Measurements from ENCODE around the gene ZNF644.

The ZNF644 gene

DNA sequence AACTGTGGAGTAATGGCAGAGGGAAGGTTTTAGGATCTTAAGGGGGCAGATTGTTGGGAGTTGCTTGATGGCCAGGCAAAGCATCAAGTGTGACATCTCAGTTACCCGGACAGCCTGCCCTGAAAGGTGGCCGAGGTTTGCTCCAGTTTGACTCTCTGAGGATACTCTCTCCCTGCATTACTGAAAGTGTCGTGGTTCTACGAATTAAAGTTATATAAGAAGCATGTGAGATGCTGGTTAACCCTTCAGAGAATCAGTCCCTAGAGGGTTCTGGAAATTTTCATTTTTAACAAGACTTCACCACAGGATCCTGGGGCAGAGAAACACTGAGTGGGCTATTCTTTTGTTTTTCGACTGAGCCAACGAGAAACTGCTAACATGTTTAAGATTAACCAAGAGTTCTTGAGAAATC, 689 bp upstream of the ZNF644 start:
- TF ChIP-seq, protein P1, sequence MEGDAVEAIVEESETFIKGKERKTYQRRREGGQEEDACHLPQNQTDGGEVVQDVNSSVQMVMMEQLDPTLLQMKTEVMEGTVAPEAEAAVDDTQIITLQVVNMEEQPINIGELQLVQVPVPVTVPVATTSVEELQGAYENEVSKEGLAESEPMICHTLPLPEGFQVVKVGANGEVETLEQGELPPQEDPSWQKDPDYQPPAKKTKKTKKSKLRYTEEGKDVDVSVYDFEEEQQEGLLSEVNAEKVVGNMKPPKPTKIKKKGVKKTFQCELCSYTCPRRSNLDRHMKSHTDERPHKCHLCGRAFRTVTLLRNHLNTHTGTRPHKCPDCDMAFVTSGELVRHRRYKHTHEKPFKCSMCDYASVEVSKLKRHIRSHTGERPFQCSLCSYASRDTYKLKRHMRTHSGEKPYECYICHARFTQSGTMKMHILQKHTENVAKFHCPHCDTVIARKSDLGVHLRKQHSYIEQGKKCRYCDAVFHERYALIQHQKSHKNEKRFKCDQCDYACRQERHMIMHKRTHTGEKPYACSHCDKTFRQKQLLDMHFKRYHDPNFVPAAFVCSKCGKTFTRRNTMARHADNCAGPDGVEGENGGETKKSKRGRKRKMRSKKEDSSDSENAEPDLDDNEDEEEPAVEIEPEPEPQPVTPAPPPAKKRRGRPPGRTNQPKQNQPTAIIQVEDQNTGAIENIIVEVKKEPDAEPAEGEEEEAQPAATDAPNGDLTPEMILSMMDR (IDR thresholded peaks at IDR 0.05; ENCODE audit: low read length, missing control alignments), result no peak
- peak overlapping the region; percentile 91 for H3K4me3 ChIP-seq (replicated peaks; ENCODE audit: low read depth, low read length)
- no peak for DNase-seq (ENCODE audit: low read depth)

DNA sequence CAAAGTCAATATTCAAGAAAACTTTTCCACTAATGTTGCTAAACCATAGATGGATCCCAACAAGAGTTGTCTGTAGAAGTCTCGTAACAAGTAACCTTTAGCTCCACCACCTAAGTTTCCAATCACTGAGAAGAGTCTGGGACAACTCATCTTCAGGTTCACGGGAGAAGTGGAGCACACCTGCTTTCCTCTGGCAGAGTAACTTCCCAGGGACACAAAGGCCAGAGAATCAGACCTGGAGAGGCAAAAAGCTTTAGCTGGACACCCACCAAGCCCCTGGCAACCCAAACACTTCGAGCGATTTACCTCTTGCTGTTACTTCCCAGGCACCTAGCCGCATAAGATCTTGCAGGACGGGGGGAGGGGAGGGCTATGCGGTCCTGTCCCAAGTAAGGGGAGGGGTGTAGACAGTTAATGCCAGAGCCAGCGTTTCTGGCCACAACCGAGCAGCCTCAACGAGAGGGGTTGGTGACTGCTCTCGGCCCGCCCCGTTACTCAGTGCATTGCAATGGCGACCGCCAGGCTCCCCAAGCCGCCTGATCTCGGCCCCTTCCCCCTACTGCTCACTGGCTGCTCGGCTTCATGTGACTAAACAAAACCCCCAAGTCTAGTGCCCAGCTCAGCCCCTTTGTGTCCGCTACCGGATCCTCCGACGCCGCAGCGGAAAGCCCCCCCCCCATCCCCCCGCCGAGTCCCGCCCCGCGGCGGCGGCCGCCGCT, 709 bp downstream of the ZNF644 start:
- peak overlapping the region; percentile 91 for H3K4me3 ChIP-seq (replicated peaks; ENCODE audit: low read depth, low read length)
- TF ChIP-seq, protein P1 (IDR thresholded peaks at IDR 0.05; ENCODE audit: low read length, missing control alignments), result no peak
- DNase-seq (ENCODE audit: low read depth), result peak; percentile 82

DNA sequence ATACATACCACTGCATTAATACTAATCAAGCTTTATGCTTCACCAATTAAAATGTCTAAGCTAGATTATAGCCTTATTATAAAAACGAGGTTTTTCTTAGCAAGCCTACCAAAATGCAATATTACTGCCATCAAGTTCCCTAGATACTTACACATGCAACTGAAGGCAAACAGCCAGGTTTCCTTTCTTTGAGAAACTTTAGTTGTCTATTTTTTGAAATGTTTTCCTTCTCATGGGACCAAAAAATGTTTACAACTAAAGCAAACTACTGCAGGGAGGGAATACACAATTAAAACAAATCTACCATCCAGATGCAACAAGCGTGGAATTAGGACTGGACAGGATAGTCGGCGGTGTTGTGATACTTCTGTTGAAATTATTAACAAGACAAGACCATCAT, 1.3 kb downstream of the ZNF644 start:
- peak overlapping the region; percentile 91 for H3K4me3 ChIP-seq (replicated peaks; ENCODE audit: low read depth, low read length)
- TF ChIP-seq, protein P1 (IDR thresholded peaks at IDR 0.05; ENCODE audit: low read length, missing control alignments), result no peak
- peak; percentile 16 for DNase-seq (ENCODE audit: low read depth)

DNA sequence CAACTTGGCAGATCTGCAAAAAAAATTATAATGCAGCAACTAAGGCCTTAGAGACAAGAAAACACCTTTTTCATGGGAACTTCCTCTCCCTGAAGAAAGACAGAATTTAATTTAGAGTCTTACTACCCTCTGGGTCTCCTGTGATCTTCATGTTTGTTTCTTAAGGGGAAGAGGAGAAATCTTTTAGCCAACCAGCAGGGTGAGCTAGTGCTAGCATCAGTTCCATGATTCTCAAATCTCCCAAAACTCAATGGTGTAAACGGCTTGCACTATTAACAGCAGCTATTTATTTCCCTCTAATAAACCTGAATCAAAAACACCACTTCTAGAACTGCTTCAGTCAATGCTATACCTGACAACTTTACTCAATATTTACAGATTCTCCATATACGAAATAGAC, 3.8 kb downstream of the ZNF644 start:
- DNase-seq (ENCODE audit: low read depth), result peak; percentile 36
- H3K4me3 ChIP-seq (replicated peaks; ENCODE audit: low read depth, low read length), result no peak overlapping the region
- TF ChIP-seq, protein P1 (IDR thresholded peaks at IDR 0.05; ENCODE audit: low read length, missing control alignments), result peak; percentile 41

DNA sequence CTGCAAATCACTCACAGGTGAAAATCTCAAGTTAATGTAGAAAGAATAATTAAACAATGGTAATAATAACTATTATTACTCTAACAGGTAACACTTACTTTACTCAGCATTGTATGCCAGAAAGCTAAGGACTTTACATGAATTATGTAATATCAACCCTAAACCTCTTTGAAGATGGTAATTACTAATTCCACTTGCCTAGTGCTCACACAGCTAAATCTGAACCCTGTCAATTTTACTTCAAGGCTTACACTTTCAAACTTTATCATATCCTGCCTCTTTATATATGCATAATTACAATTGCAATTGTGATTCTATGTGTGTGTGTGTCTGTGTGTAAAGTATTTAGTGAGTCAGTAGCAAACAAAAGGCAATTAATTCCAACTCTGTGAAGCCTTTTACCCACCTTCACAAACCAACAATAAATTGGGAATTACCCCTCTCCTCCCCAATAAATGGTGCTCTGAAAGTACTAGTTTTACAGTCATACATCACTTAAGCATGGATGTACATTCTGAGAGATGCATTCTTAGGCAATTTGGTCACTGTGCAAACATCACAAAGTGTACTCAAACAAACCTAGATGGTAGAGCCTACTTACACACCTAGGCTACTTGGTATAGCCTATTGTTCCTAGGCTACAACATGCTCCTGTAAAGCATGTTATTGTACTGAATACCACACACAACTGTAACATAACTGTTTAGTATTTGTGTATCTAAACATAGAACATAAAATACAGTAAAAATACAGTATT, 5.9 kb downstream of the ZNF644 start:
- TF ChIP-seq, protein P1 (IDR thresholded peaks at IDR 0.05; ENCODE audit: low read length, missing control alignments), result no peak
- no peak for DNase-seq (ENCODE audit: low read depth)
- H3K4me3 ChIP-seq (replicated peaks; ENCODE audit: low read depth, low read length), result no peak overlapping the region

DNA sequence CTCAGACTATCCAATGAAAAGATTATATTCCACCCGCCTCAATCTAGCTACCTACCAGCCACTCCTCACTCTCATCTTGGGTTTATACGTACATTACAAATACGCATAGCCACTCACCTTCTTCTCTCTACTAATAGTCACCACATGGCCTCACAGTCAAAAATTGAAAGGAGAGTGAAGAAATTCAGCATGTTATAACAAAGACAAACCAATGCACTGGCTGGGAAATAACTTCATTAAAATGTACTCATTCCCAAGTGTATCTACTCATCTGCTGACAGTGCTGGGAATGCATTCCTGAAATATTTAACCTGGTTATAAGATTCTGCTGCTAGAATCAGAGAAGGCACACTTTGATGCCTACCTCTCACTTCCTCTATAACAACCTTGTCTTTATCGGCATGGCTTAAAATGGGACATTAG, 6.5 kb downstream of the ZNF644 start:
- TF ChIP-seq, protein P1 (IDR thresholded peaks at IDR 0.05; ENCODE audit: low read length, missing control alignments), result no peak
- H3K4me3 ChIP-seq (replicated peaks; ENCODE audit: low read depth, low read length), result no peak overlapping the region
- DNase-seq (ENCODE audit: low read depth), result no peak
